Measurements from ENCODE around the gene NPIPB9.
"Not testable (repeated sequence)": the region's sequence is repeated elsewhere in the genome, so short reads cannot be mapped to it uniquely, and the experiment has no call there.

Gene NPIPB9

DNA sequence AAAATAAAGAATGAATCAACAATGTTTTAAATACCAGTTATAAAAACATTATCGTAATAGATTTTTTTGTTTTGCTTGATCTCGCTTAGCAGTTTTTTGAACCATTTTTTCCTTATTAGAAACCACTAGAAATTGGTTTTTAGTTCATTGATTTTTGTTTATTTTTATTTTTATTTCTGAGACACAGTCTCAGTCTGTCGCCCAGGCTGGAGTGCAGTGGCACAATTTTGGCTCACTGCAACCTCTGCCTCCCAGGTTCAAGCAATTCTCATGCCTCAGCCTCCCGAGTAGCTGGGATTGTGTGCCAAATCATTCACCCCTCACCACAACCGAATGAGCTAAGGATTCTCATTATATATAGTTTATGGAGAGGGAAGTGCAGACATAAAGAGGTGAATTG, at the start of gene NPIPB9:
Gene NPIPB9 (plus strand): TSS at position 301 of the 400 bp plus-strand sequence.
- DNase-seq: not testable (repeated sequence)

DNA sequence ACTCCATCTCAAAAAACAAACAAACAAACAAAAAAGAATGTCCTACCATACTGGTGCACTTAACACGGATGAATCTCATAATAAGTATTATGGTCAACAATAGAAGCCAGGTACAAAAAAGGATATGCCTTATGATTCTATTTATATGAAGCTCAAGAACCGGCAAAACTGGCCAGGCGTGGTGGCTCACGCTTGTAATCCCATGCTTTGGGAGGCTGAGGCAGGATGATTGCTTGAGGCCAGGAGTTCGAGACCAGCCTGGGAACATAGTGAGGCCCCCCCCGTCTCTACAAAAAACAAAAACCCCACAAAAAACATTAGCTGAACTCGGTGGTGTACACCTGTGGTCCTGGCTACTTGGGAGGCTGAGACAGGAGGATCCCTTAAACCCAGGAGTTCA, 47.3 kb upstream of the NPIPB9 start:
- DNase-seq: not testable (repeated sequence)

DNA sequence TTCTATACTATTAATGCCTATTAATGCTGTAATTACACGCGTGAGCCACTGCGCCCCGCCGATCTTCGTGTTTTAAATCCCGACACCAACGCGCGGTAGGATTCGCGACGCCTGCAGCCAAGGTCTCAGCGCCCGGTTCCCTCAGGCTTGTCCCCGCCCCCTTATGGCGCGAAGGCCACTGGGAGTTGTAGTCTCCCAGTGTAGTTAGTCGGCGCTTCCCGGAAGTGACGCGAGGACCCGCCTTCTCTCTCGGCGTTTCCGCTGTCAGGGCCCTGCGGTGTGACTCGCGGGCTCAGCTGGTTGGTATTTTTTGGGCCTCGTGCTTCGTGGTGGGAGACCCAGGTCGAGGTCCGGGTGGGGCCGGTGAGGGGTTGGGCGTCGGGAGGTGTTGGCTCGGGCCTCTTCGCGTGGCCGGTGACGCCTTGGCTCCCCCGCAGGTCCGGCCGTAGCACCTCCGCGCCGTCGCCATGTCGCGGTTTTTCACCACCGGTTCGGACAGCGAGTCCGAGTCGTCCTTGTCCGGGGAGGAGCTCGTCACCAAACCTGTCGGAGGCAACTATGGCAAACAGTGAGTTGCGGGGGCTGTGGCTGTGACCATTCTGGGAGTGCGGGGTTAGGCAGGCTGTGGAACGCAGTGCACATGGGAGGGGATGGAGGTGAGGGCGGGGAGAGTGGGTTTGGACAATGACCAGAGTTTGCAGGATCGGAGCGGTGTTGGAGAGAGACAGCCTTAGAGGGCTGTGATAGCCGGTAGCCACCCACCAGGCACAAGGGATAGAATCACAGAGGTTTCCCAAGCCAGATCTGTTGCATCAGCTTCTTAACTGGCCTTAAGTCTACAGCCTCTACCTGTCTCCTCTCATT, 40.1 kb upstream of the NPIPB9 start, which contains the start of gene EIF3C:
Gene EIF3C (plus strand): TSS at position 245 of the 864 bp plus-strand sequence. CDS start 223 bp downstream, at position 468.
- not testable (repeated sequence) for DNase-seq

DNA sequence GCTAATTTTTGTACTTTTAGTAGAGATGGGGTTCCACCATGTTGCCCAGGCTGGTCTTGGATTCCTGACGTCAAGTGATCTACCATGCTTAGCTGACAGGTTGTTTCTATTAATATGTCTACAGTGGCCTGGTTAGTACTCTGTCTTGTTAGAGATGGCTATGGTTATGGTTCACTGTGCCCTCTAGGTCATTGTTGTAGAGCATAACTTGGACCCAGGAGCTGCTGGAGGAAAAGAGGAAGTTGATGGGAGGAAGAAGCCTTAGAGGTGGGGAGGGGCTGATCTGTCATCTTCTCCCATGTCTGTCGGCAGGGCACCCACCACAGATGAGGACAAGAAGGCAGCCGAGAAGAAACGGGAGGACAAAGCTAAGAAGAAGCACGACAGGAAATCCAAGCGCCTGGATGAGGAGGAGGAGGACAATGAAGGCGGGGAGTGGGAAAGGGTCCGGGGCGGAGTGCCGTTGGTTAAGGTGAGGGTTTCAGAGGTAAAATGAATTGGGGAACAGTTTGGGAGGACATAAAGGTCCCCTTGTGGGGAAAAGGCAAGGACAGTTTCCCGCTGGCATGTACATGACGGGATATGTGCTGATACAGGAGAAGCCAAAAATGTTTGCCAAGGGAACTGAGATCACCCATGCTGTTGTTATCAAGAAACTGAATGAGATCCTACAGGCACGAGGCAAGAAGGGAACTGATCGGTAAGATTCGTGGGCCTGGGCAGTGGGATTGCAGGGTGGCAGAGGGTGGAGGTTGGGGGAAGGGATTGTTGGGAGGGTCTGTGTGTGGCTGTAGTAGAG, 28.5 kb upstream of the NPIPB9 start:
- not testable (repeated sequence) for DNase-seq

DNA sequence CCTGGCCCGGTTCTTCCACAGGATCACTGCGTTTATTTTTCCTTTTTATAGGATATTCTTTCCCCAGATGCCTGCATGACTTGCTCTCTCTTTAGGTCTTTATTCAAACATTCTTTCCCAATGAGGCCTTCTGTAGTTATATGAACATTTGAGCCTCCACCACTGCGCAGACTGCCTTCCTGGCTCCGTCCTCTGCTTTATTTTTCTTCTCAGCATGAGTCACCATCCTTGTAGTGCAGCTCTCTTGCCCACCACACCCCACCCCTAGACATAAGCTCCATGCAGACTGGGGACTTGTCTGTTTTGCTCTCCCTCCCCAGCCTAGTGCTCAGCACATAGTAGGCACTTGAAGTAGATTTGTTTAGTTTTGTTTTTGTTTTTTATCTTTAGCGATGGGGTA, 20.3 kb upstream of the NPIPB9 start:
- DNase-seq: not testable (repeated sequence)

DNA sequence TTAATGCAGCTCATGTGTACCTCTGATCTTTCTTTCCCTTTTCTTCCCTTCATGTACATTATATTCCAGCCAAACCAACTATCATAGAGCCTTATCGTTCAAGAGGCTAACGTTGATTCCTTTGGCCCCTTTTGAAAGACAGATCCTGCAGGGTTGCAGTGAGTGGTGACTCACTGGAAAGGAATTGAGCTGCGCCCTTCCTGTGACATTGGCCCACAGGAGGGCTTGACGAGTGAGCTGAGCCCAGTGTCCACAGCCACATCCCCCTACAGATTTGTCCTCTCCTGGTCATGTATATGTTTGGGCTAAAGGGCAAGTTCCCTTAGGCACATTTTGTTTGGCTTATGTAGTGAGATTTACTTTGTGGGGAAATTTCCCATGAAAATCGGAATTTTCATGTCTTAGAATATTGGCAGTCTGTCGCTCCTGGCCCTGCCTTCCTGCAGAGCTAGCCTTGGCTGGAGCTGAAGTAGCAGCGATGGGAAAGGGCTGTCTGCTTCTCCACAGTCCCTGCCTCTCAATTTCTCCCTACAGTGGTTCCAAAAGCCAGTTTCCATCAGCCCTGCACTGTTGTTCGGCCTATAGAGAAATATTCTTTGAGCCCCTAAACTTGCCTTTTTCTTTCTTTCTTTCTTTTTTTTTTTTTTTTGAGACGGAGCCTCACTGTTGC, 19.0 kb upstream of the NPIPB9 start:
- not testable (repeated sequence) for DNase-seq

DNA sequence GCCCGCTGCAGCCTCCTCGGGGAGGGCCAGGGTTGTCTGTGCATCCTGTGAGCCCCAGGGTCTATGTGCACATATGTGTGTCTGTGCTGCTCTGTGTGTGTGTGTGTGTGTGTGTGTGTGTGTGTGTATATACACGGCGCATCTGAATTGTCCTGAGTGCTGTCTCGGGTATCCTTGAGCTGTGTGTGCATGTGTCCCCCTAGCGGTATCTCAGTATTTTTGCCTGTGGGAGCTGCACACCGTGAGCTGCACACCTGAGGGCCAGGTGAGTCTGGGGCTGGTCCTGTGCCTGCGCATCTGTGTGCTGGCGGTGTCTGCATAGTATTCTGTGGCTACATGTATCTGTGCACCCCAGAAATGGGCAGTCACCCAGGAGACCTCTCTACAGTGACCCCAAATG, 11.8 kb upstream of the NPIPB9 start:
- DNase-seq: not testable (repeated sequence)

DNA sequence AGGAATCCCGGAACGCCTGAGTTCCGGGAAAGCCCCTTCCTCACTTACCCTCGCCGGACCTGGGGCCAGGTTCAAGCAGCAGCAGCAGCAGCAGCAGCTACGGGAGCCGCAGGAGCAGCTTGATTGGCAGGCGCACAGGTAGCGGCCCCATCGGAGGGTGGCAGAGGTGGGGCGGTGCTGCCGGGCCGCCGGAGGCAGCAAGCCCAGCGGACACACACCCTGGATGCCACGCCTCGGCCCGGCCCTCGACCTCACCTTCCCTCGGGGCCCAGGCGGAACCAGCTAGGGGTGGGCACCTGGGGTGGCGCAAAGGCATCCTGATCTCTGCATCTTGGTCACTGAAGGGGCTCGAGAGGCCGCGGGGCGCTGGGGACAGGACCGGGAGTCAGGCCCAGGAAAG, 11.0 kb upstream of the NPIPB9 start:
- DNase-seq: not testable (repeated sequence)

DNA sequence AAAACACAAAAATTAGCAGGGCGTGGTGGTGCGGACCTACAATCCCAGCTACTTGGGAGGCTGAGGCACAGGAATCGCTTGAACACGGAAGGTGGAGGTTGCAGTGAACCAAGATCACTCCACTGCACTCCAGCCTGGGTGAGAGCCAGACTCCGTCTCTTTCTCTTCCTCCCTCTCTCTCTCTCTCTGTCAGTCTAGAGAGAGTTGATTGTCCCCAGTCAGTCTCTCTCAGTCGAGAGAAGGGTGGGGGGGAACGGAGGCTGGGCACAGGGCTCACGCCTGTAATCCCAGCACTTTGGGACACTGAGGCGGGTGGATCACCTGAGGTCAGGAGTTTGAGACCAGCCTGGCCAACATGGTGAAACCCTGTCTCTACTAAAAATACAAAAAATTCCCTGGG, 10.3 kb upstream of the NPIPB9 start:
- not testable (repeated sequence) for DNase-seq

DNA sequence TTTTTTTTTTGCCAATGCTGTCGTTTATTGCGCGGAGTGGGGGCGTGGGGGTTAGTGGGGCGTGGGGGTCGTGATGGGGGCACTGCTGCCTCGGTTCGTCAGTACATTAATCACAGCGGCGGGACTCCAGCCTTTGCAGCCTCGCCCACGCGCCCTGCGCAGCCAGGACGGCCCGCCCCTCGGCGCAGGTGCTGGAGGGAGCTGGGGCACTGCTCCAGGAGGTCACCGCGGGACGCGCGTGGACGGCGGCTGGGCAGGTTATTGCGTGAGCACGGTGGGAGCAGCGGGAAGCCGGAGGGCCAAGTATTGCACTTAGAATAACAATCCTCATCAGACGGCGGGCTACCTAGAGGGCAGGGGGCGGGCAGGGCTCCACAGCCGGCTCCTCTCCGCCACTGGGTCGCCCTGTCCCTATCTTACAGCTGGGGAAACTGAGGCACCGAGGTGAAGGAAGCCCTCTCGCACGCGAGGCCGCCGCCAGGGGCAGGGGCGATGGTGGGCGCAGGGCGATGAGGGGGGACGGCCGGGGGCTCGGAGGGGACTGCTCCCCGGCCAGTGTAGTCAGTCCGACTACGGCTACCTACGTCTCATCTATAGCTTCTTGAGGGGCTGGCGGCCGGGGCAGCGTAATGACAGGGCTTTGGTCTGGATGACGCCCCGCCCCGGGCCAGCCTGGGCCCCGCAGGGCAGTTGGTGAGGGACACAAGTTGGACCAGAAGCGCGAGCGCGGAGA, 4.8 kb upstream of the NPIPB9 start:
- not testable (repeated sequence) for DNase-seq

DNA sequence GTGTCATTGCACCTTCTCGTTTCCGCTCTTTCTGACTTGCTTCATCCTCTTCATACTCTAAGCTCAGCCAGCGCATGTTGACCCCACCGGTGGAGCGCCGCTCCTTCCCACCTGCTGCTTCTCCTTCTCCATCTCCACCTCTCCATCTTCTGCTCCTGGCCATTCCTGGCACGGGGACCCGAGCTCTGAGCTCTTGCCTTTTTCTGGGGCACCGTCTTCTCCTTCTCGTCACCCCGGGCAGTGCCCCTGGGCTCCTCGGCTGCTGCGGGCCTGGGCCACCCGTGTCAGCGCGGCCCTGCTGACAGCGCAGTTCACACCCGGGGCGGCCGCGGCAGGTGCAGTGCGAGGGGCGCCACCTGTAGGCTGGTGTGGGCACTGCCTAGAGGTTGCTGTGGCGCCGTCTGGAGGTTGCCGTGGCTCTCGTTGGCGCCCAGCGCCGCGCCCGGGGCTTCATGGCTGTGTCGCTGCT, 1.6 kb upstream of the NPIPB9 start:
- not testable (repeated sequence) for DNase-seq

DNA sequence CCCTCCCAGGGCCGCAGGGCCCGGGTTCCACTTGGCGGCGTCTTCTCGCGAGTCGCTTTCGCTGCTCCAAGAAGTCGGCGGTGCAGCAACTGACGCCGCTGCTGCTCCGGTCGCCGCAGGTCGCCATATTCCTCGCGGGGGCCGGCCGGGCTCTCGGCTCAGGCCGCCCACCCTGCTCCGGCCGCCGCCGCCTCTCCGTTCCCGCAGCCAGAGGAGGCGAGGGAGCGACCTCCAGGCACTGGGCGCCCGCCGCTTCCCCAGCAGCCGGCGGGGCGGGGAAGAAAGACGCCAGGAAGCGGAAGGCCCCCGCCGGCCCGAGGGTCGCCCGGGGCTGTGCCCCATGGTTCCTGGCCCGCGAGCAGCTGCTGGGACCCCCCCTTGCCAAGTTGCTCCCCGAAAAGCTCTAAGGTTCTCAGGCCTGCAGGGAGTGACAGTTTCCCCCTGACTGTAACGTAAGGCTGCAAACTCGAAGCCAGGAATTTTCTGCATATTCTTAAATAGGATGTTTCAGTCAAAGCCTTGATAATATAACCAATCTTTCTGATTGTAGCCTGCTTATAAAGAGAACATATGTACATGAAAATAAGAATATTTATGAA, 1.0 kb upstream of the NPIPB9 start:
- not testable (repeated sequence) for DNase-seq

DNA sequence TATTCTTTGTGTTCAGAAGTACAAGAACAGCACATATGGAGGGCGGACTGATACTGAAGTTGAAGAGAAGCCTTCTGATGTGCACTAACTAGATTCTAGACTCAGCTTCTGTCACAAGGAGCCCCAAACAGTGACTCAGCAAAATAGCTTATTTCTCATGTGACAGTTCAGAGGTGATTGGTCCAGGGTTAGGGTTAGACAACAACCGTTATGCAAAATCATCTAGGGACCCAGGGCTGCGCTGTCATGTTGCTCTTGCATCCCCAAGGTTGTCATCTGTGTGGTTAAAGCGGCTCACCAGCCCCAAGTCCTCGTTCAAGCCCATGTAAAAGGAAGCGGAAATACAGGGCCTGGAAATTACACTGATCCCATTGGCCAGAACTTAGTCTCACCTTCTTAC, 30.1 kb downstream of the NPIPB9 start:
- not testable (repeated sequence) for DNase-seq

DNA sequence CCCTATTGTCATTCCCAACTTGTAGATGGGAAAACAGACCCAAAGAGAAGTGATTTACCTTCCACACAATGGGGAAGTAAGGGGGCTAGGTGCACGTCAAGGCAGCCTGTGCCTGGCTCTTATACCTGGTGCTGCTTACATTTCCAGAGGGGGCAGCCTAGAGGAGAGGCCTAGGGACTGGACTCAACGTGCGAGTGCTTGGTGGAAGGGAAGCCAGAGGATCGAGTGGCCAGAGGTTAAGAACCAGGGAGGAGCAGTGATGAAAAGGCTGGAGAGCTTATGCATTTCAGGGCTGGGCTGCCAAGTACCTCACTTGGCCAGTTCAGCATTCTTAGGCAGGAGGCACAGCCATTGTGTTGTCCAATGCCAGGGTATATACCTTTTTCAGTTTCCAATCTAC, 30.8 kb downstream of the NPIPB9 start:
- not testable (repeated sequence) for DNase-seq

DNA sequence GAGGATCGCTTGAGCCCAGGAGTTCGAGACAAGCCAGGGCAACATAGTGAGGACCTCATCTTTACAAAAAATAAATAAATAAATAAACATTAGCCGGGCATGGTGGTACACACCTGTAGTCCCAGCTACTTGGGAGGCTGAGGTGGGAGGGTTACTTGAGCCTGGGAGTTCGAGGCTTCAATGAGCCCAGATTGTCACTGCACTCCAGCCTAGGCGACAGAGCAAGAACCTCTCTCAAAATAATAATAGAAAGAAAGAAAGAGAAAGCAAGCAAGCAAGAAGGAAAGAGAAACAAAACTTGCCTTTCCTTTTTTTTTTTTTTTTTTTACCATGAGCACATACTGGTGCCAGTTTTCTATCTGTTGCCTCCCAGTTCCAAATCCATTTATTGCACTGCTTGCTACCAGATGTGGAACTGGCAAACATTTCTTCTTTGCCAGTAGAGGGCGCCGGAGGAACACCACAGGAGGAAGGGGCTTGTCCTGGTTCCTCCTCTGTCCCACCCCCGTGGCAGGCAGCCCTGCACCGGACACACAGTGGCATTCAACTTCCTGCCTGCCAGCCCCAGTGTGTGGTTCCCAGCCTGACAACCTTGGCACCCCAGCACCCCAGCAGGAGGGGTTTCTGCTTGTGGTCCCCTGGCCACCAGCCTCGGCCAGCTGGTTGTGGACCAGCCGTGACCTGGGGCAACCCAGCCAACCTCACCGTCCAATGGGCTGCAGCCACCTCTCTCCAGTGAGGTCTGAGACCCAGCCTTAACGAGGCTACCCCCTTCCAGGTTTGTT, 50.8 kb downstream of the NPIPB9 start:
- DNase-seq: peak; percentile 79

DNA sequence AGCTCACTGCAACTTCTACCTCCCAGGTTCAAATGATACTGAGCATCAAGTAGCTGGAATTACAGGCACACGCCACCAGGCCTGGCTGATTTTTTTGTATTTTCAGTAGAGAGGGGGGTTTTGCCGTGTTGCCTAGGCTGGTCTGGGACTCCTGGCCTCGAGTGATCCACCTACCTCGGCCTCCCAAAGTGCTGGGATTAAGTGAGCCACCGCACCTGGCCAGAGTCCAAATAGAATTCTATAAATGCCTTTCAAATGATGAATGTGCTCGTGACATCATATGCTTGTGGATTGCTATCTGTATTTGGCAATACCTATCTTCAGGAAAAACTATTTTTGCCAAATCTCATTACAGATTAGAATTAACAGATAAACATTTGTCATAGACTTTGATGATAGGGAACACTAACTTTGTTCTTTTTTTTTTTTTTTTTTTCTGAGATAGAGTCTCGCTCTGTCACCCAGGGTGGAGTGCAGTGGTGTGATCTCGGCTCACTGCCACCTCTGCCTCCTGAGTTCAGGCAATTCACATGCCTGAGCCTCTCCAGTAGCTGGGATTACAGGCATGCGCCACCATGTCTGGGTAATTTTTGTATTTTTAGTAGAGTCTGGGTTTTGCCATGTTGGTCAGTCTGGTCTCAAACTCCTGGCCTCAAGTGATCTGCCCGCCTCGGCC, 56.0 kb downstream of the NPIPB9 start:
- not testable (repeated sequence) for DNase-seq

DNA sequence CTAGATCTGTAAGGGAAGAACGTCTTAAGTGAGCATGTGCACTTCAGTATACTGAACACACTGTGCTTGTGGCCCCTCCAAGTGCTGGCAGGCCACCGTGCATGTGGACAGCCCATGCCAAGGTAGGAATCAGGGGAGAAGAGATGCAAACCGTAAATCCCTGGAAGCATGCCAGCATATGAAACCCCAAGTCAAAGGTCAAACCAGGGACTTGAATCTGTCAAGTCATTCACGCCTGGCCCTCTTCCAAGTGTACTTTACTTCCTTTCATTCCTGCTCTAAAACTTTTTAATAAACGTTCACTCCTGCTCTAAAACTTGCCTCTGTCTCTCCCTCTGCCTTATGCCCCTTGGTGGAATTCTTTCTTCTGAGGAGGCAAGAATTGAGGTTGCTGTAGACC, 68.4 kb downstream of the NPIPB9 start:
- DNase-seq: no peak

DNA sequence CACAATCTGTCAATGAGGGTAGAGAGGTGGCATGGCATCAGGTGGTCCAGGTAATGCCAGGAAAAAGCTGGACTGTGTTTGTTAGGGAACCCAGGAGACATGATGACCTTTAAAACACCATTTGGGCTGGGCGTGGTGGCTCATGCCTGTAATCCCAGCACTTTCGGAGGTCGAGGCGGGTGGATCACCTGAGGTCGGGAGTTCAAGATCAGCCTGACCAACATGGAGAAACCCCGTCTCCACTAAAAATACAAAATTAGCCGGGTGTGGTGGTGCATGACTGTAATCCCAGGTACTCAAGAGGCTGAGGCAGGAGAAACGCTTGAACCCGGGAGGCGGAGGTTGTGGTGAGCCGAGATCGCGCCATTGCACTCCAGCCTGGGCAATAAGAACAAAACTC, 69.0 kb downstream of the NPIPB9 start:
- not testable (repeated sequence) for DNase-seq

DNA sequence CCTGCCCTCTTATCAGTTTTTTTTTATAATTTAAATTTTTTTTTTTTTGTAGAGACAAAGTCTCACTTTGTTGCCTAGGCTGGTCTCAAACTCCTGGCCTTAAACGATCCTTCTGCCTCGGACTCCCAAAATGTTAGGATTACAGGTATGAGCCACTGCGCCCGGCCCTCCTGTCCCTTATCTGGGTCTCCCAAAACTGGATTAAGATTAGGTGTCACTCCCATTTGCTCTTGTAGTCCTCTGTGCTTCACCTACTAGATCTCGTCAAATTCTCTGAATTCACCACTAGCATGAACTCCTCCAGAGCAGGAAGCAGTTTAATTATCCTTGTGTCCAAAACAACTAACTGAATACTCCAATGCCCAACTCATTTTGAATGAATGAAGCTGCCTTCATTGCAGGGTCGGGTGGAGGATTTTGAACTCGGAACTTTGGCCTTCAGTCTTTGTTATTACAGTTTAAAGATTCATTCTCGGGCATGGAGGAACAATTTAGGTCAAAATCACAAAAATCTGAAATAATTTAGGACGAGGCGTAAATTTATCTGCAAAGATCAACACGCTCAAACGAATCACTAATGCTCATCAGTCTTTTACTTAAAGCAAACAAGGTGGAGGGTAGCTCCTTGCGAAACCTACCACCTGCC, 70.4 kb downstream of the NPIPB9 start:
- DNase-seq: peak; percentile 30

All from NCI-H82 (cell line).